ENCODE results near the gene REPIN1. TPM values are rescaled to one million over a fixed set of nuclear protein-coding genes. Genes with fewer than 3 reads are reported as not detected.

The REPIN1 gene
- total and polyA plus RNA-seq, 2 experiments from 2014 or later: 79.1 to 107 TPM

GRCh38 chr7:150361807-150362621 lies 6.6 kb upstream of the REPIN1 start:
- Histone ChIP-seq H2AFZ (no peak overlapping the region), H4K20me1 (ENCODE audit: insufficient read depth, poor library complexity, severe bottlenecking) (no peaks in the 10 kb centered on the region), H3K79me2 (peaks cover 2% of the 10 kb centered on the region), H3K4me3 (no peak overlapping the region), H3K27ac (no peak overlapping the region), H3K4me1 (ENCODE audit: insufficient read depth) (no peaks in the 10 kb centered on the region), H3K27me3 (no peaks in the 10 kb centered on the region), H3K9me3 (ENCODE audit: low read depth) (no peaks in the 10 kb centered on the region), H3K9me2 (replicated peaks; ENCODE audit: insufficient read depth) (no peaks in the 10 kb centered on the region), H3K4me2 (no peak overlapping the region), H3K36me3 (replicated peaks; ENCODE audit: insufficient read depth, low read depth) (no peaks in the 10 kb centered on the region)
- TF ChIP-seq EZH2phosphoT487 (IDR thresholded peaks at IDR 0.05; ENCODE audit: low read depth, severe bottlenecking, unreplicated experiment) (no peak), EZH2 (IDR thresholded peaks at IDR 0.05; ENCODE audit: borderline replicate concordance) (no peak), CTCF (IDR thresholded peaks at IDR 0.05; ENCODE audit: poor library complexity) (no peak)
- no peak for DNase-seq (ENCODE audit: low spot score)
- WGBS (ENCODE audit: low lambda C conversion rate, missing lambda C conversion rate): 62% methylated on average over 18 of the region's 18 CpGs

DNA sequence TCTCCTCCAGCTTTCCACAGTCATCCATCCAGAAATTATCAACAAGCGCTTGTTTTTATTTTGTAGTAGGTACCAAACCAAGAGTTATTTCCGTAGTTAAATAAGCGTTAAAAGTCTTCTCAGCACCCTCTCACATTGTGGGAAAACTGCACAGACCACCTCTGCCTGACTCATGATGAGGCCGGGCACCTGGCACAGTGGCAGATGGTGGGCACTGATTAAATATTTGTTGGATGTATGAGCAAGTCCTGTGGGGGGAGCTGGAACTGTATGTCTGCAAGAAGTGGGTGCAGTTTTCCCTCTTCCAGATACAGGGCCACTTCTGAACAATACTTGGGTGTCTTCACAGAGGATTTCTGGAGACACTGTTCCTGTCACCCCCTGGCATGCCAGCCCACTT lies 5.3 kb upstream of the REPIN1 start:
- no peak for TF ChIP-seq CTCF (IDR thresholded peaks at IDR 0.05; ENCODE audit: poor library complexity)
- no peak for TF ChIP-seq EZH2phosphoT487 (IDR thresholded peaks at IDR 0.05; ENCODE audit: low read depth, severe bottlenecking, unreplicated experiment)
- no peak for TF ChIP-seq EZH2 (IDR thresholded peaks at IDR 0.05; ENCODE audit: borderline replicate concordance)

GRCh38 chr7:150363872-150364271 lies 4.8 kb upstream of the REPIN1 start:
- no peak overlapping the region for H2AFZ ChIP-seq
- H3K9me3 ChIP-seq (ENCODE audit: low read depth): no peaks in the 10 kb centered on the region
- H3K27ac ChIP-seq: no peak overlapping the region
- no peak for DNase-seq (ENCODE audit: low spot score)
- peaks cover 7% of the 10 kb centered on the region for H3K79me2 ChIP-seq
- H3K4me1 ChIP-seq (ENCODE audit: insufficient read depth): no peaks in the 10 kb centered on the region
- 92% methylated on average over 5 of the region's 5 CpGs for WGBS (ENCODE audit: low lambda C conversion rate, missing lambda C conversion rate)
- no peaks in the 10 kb centered on the region for H4K20me1 ChIP-seq (ENCODE audit: insufficient read depth, poor library complexity, severe bottlenecking)
- no peaks in the 10 kb centered on the region for H3K36me3 ChIP-seq (replicated peaks; ENCODE audit: insufficient read depth, low read depth)
- no peaks in the 10 kb centered on the region for H3K9me2 ChIP-seq (replicated peaks; ENCODE audit: insufficient read depth)
- no peak overlapping the region for H3K4me2 ChIP-seq
- no peak overlapping the region for H3K4me3 ChIP-seq
- TF ChIP-seq EZH2 (IDR thresholded peaks at IDR 0.05; ENCODE audit: borderline replicate concordance) (no peak), EZH2phosphoT487 (IDR thresholded peaks at IDR 0.05; ENCODE audit: low read depth, severe bottlenecking, unreplicated experiment) (no peak), CTCF (IDR thresholded peaks at IDR 0.05; ENCODE audit: poor library complexity) (no peak)
- no peaks in the 10 kb centered on the region for H3K27me3 ChIP-seq

More for the DNA sequence above, 5.3 kb upstream of the REPIN1 start:
- H4K20me1 ChIP-seq (ENCODE audit: insufficient read depth, poor library complexity, severe bottlenecking): no peaks in the 10 kb centered on the region
- no peak overlapping the region for H3K4me3 ChIP-seq
- H3K27me3 ChIP-seq: no peaks in the 10 kb centered on the region
- DNase-seq (ENCODE audit: low spot score): no peak
- H3K9me2 ChIP-seq (replicated peaks; ENCODE audit: insufficient read depth): no peaks in the 10 kb centered on the region
- peaks cover 7% of the 10 kb centered on the region for H3K79me2 ChIP-seq
- H3K4me2 ChIP-seq: no peak overlapping the region
- H2AFZ ChIP-seq: no peak overlapping the region
- no peaks in the 10 kb centered on the region for H3K4me1 ChIP-seq (ENCODE audit: insufficient read depth)
- H3K27ac ChIP-seq: no peak overlapping the region
- no peaks in the 10 kb centered on the region for H3K9me3 ChIP-seq (ENCODE audit: low read depth)
- no peaks in the 10 kb centered on the region for H3K36me3 ChIP-seq (replicated peaks; ENCODE audit: insufficient read depth, low read depth)
- WGBS (ENCODE audit: low lambda C conversion rate, missing lambda C conversion rate): 93% methylated on average over 4 of the region's 4 CpGs
